Measurements from ENCODE around the gene PYGO2. TPM values are rescaled to one million over a fixed set of nuclear protein-coding genes. Genes with fewer than 3 reads are reported as not detected.

Gene PYGO2
- total and polyA plus RNA-seq, 3 donors from 2014 or later, result 31.0 to 34.9 (median 33.2) TPM

GRCh38 chr1:155000411-155000725, 38.8 kb upstream of the PYGO2 start:
- H3K4me1 ChIP-seq, result peaks cover 30% of the 10 kb centered on the region
- peak overlapping the region; percentile 77 to 84 for H3K4me3 ChIP-seq
- H3K27me3 ChIP-seq, result no peaks in the 10 kb centered on the region
- WGBS, 2 donors, result 0 to 1% methylated on average over 9 to 13 of the region's 13 CpGs
- DNase-seq, result peak; percentile 50
- H3K27ac ChIP-seq, result peak overlapping the region; percentile 98
- no peaks in the 10 kb centered on the region for H3K9me3 ChIP-seq
- TF ChIP-seq POLR2A (IDR thresholded peaks at IDR 0.05), result no peak
- TF ChIP-seq CTCF (IDR thresholded peaks at IDR 0.05), result no peak
- intact Hi-C loops (cut with DNase I; ENCODE audit: low total_unique reads), result no loop called here
- H3K36me3 ChIP-seq (ENCODE audit: low read depth, missing control alignments), result no peaks in the 10 kb centered on the region

GRCh38 chr1:154999571-155000410, 38.2 kb upstream of the PYGO2 start:
- Histone ChIP-seq H3K4me1 (peaks cover 24% of the 10 kb centered on the region), H3K36me3 (ENCODE audit: low read depth, missing control alignments) (no peaks in the 10 kb centered on the region), H3K4me3 (peak overlapping the region; percentile 77 to 84), H3K27me3 (no peaks in the 10 kb centered on the region), H3K9me3 (no peaks in the 10 kb centered on the region), H3K27ac (peak overlapping the region; percentile 98)
- intact Hi-C loops (cut with DNase I; ENCODE audit: low total_unique reads), result no loop called here
- DNase-seq, result peak; percentile 53
- TF ChIP-seq POLR2A (IDR thresholded peaks at IDR 0.05) (no peak), CTCF (IDR thresholded peaks at IDR 0.05) (no peak)
- WGBS, 2 donors, result 0 to 1% methylated on average over 22 to 50 of the region's 50 CpGs

- Histone ChIP-seq H3K4me3 (peak overlapping the region; percentile 77 to 84), H3K27ac (peak overlapping the region; percentile 98), H3K4me1 (peaks cover 16% of the 10 kb centered on the region), H3K27me3 (no peaks in the 10 kb centered on the region), H3K9me3 (no peaks in the 10 kb centered on the region), H3K36me3 (ENCODE audit: low read depth, missing control alignments) (no peaks in the 10 kb centered on the region)
- DNase-seq, result peak; percentile 70
- intact Hi-C loops (cut with DNase I; ENCODE audit: low total_unique reads), result no loop called here
- WGBS, 2 donors, result 10 to 11% methylated on average over 36 to 40 of the region's 40 CpGs
- TF ChIP-seq CTCF (IDR thresholded peaks at IDR 0.05) (peak; percentile 64 to 86 (median 83)), POLR2A (IDR thresholded peaks at IDR 0.05) (no peak)
These were observed 37.4 kb upstream of the PYGO2 start for GRCh38 chr1:154998818-154999570.

GRCh38 chr1:154998201-154998780, 36.7 kb upstream of the PYGO2 start:
- Histone ChIP-seq H3K27ac (no peak overlapping the region), H3K27me3 (no peaks in the 10 kb centered on the region), H3K4me1 (peaks cover 15% of the 10 kb centered on the region), H3K9me3 (no peaks in the 10 kb centered on the region), H3K4me3 (no peak overlapping the region), H3K36me3 (ENCODE audit: low read depth, missing control alignments) (no peaks in the 10 kb centered on the region)
- intact Hi-C loops (cut with DNase I; ENCODE audit: low total_unique reads), result no loop called here
- TF ChIP-seq POLR2A (IDR thresholded peaks at IDR 0.05) (no peak), CTCF (IDR thresholded peaks at IDR 0.05) (no peak)
- WGBS, 2 donors, result 50 to 70% methylated on average over 16 of the region's 16 CpGs
- no peak for DNase-seq

Measured in testis (tissue), 3 donors.